Epithelial cell of proximal tubule (primary cell): ENCODE measurements around the gene UHRF1. TPM values are rescaled to one million over a fixed set of nuclear protein-coding genes. Genes with fewer than 3 reads are reported as not detected.

Experiments used
- DNase-seq: peaks from one replicate; pipeline ENCODE4 v3.0.0-alpha.2; 2011; ENCODE audit warnings: low read depth
- H3K4me3 ChIP-seq: 2 replicates; pipeline ENCODE4 v1.5.1; 2011; ENCODE audit warnings: low read depth, mild to moderate bottlenecking, low read length
- CTCF ChIP-seq: conservative IDR thresholded peaks from 2 replicates; pipeline ENCODE4 v1.5.1; 2012; ENCODE audit warnings: low read depth, mild to moderate bottlenecking, low read length
- total RNA-seq: library from RNA; depleted of rRNA; stranded (reverse); fragments of >200 nt; gene quantifications from 2 replicates; pipeline ENCODE4 v1.2.3, GENCODE V29; 2015

The UHRF1 gene
- total RNA-seq, 1 donor from 2014 or later, result 81.5 TPM

- peak overlapping the region; percentile 16 for H3K4me3 ChIP-seq
- peak; percentile 63 for TF ChIP-seq CTCF
- DNase-seq, result peak; percentile 87
These were observed 67.3 kb downstream of the UHRF1 start for GRCh38 chr19:4976401-4977298.

- DNase-seq, result no peak
- no peak overlapping the region for H3K4me3 ChIP-seq
- no peak for TF ChIP-seq CTCF
These were observed 68.2 kb downstream of the UHRF1 start for GRCh38 chr19:4977299-4978174.

GRCh38 chr19:4979211-4979807 lies 70.0 kb downstream of the UHRF1 start:
- DNase-seq, result no peak
- no peak for TF ChIP-seq CTCF
- H3K4me3 ChIP-seq, result no peak overlapping the region

GRCh38 chr19:4980067-4980466 lies 70.8 kb downstream of the UHRF1 start:
- no peak for TF ChIP-seq CTCF
- no peak for DNase-seq
- no peak overlapping the region for H3K4me3 ChIP-seq

- no peak for DNase-seq
- H3K4me3 ChIP-seq, result no peak overlapping the region
- no peak for TF ChIP-seq CTCF
These were observed 71.8 kb downstream of the UHRF1 start for GRCh38 chr19:4980838-4981680.

- DNase-seq, result no peak
- no peak for TF ChIP-seq CTCF
- no peak overlapping the region for H3K4me3 ChIP-seq
These were observed 72.3 kb downstream of the UHRF1 start for GRCh38 chr19:4981681-4981958.
